ENCODE data around the gene BSPRY. TPM values are rescaled to one million over a fixed set of nuclear protein-coding genes. Genes with fewer than 3 reads are reported as not detected.

BSPRY gene
- total RNA-seq, 1 donor from 2014 or later: 10.8 TPM

DNA sequence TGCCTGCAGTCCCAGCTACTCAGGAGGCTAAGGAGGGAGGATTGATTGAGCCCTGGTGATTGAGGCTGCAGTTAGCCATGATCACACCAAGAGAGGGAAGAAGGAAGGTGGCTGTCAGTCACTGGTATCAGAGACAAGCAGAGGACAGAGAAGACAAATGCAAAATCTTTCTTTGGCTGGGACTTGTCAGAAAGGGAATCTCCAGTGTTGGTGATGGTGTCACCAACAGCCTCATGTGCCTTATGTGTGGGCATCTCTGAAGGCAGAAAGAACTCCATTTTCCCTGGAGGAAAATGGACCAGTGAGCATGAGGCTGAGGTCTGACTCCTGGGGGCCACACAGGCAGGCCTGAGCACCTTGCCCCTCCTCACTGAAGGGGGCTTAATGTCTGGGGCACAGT, 34.1 kb upstream of the BSPRY start:
- TF ChIP-seq, protein P1, sequence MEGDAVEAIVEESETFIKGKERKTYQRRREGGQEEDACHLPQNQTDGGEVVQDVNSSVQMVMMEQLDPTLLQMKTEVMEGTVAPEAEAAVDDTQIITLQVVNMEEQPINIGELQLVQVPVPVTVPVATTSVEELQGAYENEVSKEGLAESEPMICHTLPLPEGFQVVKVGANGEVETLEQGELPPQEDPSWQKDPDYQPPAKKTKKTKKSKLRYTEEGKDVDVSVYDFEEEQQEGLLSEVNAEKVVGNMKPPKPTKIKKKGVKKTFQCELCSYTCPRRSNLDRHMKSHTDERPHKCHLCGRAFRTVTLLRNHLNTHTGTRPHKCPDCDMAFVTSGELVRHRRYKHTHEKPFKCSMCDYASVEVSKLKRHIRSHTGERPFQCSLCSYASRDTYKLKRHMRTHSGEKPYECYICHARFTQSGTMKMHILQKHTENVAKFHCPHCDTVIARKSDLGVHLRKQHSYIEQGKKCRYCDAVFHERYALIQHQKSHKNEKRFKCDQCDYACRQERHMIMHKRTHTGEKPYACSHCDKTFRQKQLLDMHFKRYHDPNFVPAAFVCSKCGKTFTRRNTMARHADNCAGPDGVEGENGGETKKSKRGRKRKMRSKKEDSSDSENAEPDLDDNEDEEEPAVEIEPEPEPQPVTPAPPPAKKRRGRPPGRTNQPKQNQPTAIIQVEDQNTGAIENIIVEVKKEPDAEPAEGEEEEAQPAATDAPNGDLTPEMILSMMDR (IDR thresholded peaks at IDR 0.05): no peak
- no peak overlapping the region for H3K27ac ChIP-seq
- H3K36me3 ChIP-seq: peaks cover 5% of the 10 kb centered on the region

DNA sequence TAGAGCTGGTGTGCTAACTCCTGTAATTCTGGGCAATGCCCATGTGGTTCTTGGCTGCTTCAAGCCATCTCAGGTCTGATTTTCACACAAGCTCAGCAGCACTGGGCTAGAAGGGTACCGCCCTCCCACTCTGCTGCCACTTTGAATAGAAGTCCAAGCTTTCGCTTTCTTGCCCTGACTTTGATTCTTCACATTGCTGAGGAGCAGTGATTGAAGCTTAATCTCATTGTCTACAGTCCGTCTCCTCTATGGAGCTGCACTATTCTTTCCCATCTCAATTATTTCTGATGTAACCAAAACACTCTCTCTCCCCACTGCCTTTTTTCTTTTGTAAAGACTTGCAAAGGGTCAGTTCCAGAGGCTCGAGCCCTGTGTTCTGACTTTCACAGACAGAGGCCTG, 33.3 kb upstream of the BSPRY start:
- no peaks in the 10 kb centered on the region for H3K27me3 ChIP-seq
- no peaks in the 10 kb centered on the region for H3K4me1 ChIP-seq
- H3K36me3 ChIP-seq: peaks cover 5% of the 10 kb centered on the region
- intact Hi-C loops (cut with DNase I): no loop called here
- DNase-seq (no peak), ATAC-seq (no peak)
- no peaks in the 10 kb centered on the region for H3K9me3 ChIP-seq
- no peak overlapping the region for H3K4me3 ChIP-seq
- H3K27ac ChIP-seq: no peak overlapping the region
- TF ChIP-seq, protein P1 (IDR thresholded peaks at IDR 0.05): no peak

More for the DNA sequence above, 34.1 kb upstream of the BSPRY start:
- Histone ChIP-seq H3K9me3 (no peaks in the 10 kb centered on the region), H3K4me3 (no peak overlapping the region), H3K27me3 (no peaks in the 10 kb centered on the region), H3K4me1 (no peaks in the 10 kb centered on the region)
- intact Hi-C loops (cut with DNase I): no loop called here
- DNase-seq: no peak
- ATAC-seq: no peak

DNA sequence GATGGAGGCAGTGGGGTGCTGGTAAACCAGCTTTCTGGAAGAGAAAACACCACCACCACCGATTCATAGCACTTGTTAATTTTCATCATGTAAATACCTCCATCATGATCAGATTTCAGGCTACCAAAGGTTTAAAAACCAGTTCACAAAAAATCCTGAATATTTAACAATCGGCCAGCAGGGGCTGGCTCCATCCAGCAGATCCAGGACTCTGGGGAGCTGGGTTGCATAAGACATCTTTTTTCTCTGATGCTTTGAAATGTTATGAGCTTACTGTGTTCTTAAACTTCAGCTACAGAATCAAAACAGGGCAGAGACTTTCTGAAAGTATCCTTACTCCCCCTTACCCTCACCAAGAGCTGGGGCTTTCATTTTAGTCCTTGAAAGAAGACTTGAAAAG, 31.6 kb upstream of the BSPRY start:
- no peak overlapping the region for H3K27ac ChIP-seq
- no peaks in the 10 kb centered on the region for H3K4me1 ChIP-seq
- intact Hi-C loops (cut with DNase I): no loop called here
- TF ChIP-seq, protein P1 (IDR thresholded peaks at IDR 0.05): no peak
- ATAC-seq (no peak), DNase-seq (no peak)
- no peaks in the 10 kb centered on the region for H3K9me3 ChIP-seq
- H3K27me3 ChIP-seq: no peaks in the 10 kb centered on the region
- no peak overlapping the region for H3K4me3 ChIP-seq
- peaks cover 5% of the 10 kb centered on the region for H3K36me3 ChIP-seq

DNA sequence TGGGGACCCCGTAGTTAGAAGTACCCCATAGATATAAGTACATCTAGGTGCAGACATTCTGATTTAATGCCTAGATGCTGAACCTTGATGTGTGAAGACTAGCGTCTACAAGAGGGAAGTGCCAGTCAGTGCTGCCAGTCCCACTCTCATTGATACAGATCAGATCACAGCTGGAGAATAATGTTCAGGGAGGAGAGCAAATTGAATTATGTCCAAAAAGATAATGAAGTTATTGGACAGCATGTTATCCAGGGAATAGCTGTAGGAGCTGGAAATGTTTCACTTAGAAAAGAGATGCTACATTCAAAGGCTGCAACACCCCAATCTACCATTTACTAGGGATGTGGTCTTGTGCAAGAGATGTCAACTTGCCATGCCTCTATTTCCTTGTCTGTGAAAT, 30.3 kb upstream of the BSPRY start:
- no peak overlapping the region for H3K4me3 ChIP-seq
- peaks cover 5% of the 10 kb centered on the region for H3K36me3 ChIP-seq
- TF ChIP-seq, protein P1 (IDR thresholded peaks at IDR 0.05): no peak
- intact Hi-C loops (cut with DNase I): no loop called here
- H3K27me3 ChIP-seq: no peaks in the 10 kb centered on the region
- no peak for DNase-seq
- ATAC-seq: no peak
- no peak overlapping the region for H3K27ac ChIP-seq
- H3K4me1 ChIP-seq: no peaks in the 10 kb centered on the region
- H3K9me3 ChIP-seq: no peaks in the 10 kb centered on the region

DNA sequence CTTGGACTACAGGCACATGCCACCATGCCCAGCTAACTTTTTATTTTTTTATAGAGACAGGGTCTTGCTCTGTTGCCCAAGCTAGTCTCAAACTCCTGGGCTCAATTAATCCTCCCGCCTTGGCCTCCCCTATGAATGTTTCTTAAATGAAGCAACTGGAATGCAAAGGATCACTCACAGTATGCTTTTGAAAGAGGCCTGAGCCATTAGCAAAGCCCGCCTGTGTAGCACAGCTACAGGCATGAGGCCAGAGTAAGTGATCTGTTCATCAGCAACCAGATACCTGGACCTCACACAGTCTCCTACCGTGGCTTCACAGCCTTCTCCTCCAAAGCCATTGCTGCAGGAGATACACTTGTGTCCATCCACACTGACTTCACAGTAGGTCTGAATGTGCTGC, 29.3 kb upstream of the BSPRY start:
- H3K27ac ChIP-seq: no peak overlapping the region
- no peak overlapping the region for H3K4me3 ChIP-seq
- intact Hi-C loops (cut with DNase I): no loop called here
- peaks cover 5% of the 10 kb centered on the region for H3K36me3 ChIP-seq
- no peaks in the 10 kb centered on the region for H3K9me3 ChIP-seq
- DNase-seq (no peak), ATAC-seq (no peak)
- TF ChIP-seq, protein P1 (IDR thresholded peaks at IDR 0.05): no peak
- no peaks in the 10 kb centered on the region for H3K27me3 ChIP-seq
- no peaks in the 10 kb centered on the region for H3K4me1 ChIP-seq

DNA sequence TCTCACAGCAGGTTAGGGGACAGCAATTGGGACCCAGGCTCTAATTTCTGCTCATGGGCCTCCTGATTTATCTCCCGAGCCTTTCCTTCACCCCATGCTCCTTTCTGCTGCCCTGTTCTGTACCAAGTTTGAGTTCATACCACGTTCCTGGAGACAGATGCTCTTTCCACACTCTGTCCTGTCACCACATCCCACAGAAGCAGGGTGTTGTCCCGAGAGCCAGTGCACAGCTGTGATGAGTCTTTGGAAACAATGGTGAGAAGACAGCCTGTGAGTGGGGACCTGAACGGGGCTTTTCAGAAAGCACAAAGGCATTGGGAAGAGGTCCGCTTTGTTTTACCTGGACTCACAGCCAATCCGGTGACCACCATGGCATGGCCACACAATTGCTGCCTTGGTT, 26.7 kb upstream of the BSPRY start:
- no peaks in the 10 kb centered on the region for H3K9me3 ChIP-seq
- intact Hi-C loops (cut with DNase I): no loop called here
- peaks cover 5% of the 10 kb centered on the region for H3K36me3 ChIP-seq
- TF ChIP-seq, protein P1 (IDR thresholded peaks at IDR 0.05): no peak
- DNase-seq (no peak), ATAC-seq (no peak)
- H3K4me3 ChIP-seq: no peak overlapping the region
- no peaks in the 10 kb centered on the region for H3K4me1 ChIP-seq
- no peak overlapping the region for H3K27ac ChIP-seq
- H3K27me3 ChIP-seq: no peaks in the 10 kb centered on the region
